ENCODE data around the gene KRTAP5-10.

DNA sequence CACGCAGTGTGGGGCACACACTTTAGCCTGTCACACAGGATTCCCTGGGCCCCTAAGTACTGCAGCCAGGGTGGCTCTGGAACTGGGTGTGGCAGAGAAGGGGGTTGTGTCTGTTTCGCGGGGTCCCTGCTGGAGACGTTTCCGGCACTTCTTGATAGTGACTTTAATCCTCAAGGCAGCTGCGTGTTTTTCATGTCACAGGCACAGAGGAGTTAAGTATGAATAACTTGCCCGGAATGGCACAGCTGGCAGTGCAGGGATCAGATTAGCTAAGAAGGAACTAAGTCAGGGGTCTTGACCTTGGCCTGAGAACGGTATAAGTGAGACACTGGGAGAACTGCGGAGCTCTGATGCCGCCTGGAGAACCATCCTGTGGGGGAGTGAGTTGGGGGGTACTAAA, 45.8 kb upstream of the KRTAP5-10 start:
- TF ChIP-seq POLR2A (IDR thresholded peaks at IDR 0.05; ENCODE audit: low read depth, low read length) (no peak), PAX5 (IDR thresholded peaks at IDR 0.05; ENCODE audit: insufficient read depth, low read length, severe bottlenecking) (no peak), SPI1 (IDR thresholded peaks at IDR 0.05; ENCODE audit: low read depth, low read length) (no peak), POU2F2 (IDR thresholded peaks at IDR 0.05; ENCODE audit: low read depth, low read length) (no peak), POLR2AphosphoS5 (IDR thresholded peaks at IDR 0.05; ENCODE audit: low read depth, low read length) (no peak), TAF1 (IDR thresholded peaks at IDR 0.05; ENCODE audit: low read depth, low read length) (no peak)
